Islet of Langerhans (tissue), 1 donor: Measurements from ENCODE around the gene TMOD2.

Experiments used
- FAIRE-seq: peaks from one replicate; lab custom pipeline; 2011; peaks lifted over from hg19 to GRCh38; lab: Jason Lieb, UNC

The TMOD2 gene

DNA sequence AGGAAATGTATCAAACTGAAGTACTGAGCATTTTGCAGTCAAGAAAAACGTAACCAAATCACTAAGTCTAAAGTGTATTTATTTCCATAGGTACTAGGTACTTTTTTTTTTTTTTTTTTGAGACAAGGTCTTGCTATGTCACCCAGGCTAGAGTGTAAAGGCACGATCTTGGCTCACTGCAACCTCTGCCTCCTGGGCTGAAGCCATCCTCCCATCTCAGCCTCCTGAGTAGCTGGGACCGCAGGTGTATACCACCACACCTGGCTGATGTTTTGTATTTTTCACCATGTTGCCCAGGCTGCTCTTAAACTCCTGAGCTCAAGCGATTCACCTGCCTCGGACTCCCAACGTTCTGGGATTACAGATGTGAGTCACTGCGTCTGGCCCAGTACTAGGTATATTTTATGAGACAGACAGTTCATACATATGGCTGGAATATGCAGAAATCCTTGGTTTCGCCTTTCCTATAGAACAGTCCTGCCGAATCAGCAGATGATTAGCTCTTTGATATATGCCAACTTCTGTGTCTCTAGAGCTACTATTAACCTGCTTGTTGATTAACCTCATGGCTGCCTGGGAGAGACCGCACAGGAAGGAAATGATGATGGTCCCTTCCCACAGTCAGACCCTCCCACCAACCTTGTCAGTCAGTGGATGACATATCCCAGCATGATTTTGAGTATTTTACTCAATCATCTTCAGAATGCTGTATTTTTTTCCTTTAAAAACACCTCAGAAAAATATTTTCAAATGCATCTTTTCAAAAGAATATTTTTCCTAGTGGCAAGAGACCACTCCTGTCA lies 110.4 kb downstream of the TMOD2 start:
- FAIRE-seq, result no peak

DNA sequence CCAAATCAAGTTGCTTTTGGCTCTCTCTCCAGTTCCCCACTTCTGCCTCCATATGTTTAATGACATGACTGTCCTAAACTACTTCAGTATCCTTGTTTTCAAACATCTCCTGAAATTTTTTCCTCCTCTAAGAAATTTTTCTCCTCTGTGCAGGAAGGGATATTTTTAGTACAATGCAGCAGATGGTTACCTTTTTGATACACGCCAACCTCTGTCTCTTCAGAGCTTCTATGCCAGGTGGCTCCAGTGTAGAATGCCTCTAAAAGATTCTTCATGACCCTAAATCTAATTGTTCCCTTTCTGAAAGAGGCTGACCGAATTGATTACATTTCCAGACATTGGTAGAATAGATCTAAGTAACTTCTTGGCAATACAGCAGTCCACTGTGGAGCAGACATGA lies 111.7 kb downstream of the TMOD2 start:
- no peak for FAIRE-seq

- FAIRE-seq, result no peak
Observed at GRCh38 chr15:51864408-51865056, 113.1 kb downstream of the TMOD2 start.

DNA sequence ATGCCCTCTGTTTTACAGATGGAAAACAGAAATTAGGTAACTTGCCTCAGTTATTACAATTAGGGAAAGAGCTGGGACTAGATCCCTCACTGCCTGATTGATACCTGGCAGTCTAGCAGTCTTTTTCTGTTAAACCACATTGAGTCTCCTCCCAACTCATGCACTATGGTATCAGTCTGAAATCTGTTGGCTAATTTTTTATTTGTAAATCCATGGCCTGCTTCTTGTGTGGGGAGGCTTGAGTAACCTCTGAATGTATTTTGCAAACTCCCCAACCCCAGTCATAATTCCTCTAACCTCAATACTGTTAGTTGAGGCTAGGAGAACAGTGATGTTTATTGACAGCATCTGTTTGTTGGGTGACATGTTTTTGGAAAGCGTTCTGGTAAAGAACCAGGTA lies 113.9 kb downstream of the TMOD2 start:
- FAIRE-seq, result no peak
